HL-60/S4 treated with retinoic acid at 250 ng/mL for 4 days and 3 days (cell line): Measurements from ENCODE around the gene FADS6.
"Not testable (repeated sequence)": the region's sequence is repeated elsewhere in the genome, so short reads cannot be mapped to it uniquely, and the experiment has no call there.

Experiments
- in situ Hi-C: fragments of 300-500 bp; cut with MboI; formaldehyde crosslinking; loops from 2 replicates; pipeline ENCODE4 v1.7.0; 2022; ENCODE audit warnings: low sequenced_read_pairs

FADS6 gene

DNA sequence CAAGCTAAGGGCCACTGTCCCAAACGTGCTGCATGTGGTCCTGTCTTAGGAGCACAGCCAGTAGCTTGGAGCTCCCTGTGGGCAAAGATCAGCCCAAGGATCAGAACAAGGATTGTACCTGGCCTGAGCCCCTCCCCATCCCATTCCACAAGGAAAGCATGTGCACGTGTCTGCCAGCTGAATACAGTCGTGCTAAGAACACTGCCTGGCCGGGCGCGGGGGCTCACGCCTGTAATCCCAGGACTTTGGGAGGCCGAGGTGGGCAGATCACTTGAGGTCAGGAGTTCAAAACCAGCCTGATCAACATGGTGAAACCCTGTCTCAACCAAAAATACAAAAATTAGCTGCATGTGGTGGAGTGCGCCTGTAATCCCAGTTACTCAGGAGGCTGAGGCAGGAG, 23.4 kb downstream of the FADS6 start:
- in situ Hi-C loops = not testable (repeated sequence)

DNA sequence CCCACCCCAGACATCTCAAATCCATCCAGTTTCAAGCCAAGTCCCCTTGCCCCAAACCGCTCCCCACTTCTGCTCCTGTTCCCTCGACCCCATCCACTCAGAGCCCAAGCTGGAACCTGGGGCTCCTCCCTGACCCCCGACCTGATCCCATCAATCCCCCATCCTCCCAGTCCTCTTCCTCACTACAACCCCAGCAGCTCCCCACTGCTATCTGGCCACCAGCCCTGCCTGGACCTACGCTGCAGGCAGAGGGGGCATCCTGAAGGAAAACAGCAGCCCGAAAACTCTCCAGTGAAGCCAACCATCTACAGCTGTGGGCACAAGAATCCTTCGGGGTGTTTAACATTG, 24.6 kb downstream of the FADS6 start:
- in situ Hi-C loops = loop anchor here (10.0 kb wide), 1 partner anchor 214 kb away; no protein-coding TSS in a partner anchor

DNA sequence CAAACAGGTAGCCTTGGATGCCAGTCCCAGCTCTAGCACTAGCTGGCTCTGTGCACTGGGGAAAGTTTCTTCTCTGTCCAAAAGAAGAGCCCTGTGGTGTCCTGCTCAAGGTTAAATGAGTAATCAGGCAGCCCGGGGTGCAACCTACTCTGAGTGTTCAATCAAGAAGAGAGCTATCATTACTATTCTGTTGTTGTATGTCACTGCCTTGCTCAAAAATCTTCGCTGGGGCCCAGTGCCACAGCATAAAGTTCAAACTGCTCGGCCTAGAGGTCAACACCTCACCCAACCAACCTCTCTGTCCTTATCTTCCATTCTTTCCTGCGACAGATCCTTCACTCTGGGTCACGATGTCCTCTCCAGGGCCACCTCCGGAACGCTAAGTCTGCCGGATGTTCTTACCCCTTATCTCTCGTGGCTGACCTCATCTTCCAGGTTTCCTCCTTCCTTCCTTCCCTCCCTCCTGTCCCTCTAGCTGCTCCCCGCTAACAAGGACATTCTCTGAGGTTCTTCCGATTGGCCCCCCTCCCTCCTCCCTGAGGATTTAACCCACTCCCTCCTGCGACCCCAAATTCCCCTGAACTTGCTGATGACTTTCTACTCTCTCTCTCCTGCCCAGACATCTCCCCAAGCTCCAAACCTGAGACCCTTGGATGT, 25.1 kb downstream of the FADS6 start:
- in situ Hi-C loops = loop anchor here (10.0 kb wide), 1 partner anchor 214 kb away; no protein-coding TSS in a partner anchor

DNA sequence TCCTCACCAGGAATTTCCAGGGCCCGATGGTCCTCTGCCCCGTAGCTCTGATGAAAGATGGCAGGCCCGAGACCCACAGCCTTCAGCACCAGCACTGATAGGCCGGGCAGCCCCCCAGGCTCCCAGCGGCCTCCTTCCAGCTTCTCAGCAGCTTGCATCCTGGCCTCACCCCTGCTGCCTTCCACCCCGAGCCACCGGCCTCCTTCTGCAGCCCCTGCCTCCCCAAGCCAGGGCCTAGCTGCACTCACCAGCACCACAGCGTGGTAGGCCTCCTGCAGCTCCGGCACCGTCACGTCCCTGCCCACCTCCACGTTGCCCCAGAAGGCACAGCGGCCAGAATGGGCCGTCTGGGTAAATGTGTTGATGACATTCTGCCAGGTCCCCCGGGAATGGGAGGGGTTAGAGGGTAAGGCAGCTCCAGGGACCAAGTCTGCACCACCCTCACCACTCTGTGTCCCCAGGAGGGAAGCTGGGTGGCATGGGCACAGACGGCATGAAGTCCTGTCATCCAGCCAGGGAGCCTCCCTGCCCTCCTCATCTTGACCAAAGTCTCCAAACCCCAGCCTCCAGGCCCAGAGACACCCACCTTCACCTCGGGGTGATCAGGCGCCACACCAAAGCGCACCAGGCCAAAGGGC, 27.1 kb downstream of the FADS6 start:
- in situ Hi-C loops = loop anchor here (10.0 kb wide), 1 partner anchor 212 kb away; no protein-coding TSS in a partner anchor

DNA sequence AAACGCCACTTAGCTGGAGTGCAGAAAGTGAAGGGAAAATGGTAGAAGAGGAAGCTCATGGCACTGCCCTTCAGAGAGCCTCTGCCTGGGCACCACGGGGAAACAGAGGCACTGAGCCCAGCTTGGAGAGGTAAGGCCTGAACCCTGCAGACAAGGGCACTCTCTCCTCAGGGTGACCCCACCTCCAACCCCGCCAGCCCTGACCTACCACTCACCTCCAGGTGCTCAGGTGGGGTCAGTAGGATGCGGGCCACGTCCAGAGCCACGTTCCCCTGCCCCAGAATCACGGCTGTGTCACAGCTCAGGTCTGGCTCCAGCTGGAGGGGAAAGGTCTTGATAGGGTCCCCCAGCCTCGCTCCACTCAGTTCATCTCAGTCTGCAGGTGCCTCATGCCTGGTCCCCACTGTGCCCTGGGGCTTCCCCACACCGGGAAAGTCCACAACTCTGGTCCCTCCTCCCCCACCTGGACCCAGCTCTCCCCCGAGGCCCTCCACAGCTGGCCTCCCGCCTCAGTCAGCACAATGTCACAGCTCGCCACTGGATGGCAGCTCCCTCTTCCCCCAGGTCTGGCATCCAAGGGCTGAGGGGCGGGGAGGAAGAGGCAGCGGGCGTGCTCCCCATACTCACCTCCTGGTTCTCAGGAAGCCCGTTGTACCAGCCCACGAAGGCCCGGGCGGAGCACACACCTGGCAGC, 27.8 kb downstream of the FADS6 start:
- in situ Hi-C loops = loop anchor here (10.0 kb wide), 1 partner anchor 211 kb away; no protein-coding TSS in a partner anchor

DNA sequence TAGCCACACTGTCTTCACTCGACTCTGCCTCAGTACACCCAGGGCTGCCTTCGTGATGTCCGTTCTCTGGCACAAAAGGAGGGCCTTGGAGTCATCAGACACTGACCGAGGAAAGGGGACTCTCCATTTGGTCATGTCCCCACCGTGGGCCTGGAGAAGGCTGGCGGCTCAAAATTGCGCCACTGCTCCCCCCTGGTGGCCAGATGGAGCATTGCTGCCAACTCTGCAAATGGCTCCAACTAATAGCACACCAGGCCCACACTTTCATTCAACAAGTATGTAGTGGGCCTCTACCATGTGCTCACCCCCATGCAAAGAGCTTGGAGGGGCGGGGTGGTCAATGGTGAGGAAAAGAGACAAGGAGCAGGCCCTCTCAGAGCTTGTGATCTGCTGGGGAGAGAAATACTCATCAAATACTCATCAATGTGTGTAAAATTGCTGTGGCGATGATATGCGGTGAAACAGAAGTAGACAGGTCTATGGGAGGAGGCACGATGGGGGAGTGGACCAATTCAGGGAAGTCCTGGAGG, 28.5 kb downstream of the FADS6 start:
- in situ Hi-C loops = loop anchor here (10.0 kb wide), 1 partner anchor 210 kb away; no protein-coding TSS in a partner anchor

DNA sequence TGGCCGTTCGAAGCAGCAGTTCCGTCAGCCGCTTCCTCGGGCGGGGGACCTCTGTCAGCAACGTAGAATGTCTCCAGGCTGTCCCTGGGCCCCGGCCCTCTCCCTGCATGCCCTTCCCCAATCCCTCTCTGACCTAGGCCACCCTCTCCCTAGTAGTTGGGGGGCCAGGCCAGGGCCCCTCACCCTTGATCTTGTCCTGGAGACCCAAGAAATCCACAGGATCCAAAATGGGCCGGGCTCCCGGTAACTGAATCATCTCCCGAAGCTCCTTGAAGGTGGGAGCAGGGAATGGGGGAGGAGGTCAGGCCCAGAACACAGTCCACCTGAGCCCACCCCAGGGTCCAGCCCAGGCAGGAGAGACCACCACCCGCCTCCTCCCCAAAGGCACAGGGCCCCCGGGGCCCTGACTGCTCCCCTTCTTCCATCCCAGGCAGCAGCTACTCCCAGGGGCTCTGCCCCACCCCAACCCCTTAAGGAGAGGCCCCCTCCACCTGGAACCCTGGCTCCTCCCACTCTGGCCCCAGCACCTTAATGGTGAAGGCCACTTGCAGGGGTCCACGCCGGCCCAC, 29.1 kb downstream of the FADS6 start:
- in situ Hi-C loops = loop anchor here (10.0 kb wide), 1 partner anchor 210 kb away; no protein-coding TSS in a partner anchor

DNA sequence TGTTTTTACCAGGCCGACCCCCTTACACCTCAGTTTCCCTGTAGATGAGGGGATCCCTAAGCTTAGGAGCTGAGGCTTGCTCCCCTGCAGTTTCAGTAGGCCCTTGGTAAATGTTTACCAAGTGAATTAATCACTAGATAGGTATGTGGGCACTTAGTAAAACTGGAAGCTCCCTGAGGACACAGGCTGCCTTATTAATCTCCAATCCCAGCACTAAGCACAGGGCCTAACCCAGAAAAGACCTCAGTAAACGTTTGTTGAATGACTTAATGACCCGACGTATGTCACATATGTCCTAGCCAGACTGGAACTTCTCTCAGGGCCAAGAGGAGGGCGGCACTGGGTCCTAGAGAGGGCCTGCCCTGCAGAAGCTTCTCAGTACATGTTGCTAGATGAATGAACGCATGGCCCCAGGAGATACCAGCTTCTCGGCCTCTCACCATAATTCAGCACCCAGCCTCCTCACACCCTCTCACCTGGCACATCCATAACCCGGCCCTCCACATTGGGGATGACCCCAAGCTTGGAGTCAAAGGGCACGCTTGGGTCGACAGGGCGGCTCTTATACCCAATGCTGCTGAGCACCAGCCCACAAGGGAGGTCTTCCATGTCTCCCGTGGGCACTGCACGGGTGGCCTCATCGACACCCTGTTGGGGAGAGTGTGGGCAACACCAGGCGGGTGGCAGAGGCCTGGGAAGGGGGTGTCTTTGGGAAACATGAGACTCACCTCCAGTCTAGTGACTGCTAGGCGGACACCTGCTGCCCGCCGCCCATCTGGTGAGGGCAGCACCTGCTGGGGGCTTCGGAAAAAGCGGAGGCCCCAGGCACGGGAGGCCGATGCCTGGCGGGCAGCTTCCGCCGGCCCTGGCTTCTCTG, 29.8 kb downstream of the FADS6 start:
- in situ Hi-C loops = loop anchor here (10.0 kb wide), 1 partner anchor 209 kb away; no protein-coding TSS in a partner anchor

DNA sequence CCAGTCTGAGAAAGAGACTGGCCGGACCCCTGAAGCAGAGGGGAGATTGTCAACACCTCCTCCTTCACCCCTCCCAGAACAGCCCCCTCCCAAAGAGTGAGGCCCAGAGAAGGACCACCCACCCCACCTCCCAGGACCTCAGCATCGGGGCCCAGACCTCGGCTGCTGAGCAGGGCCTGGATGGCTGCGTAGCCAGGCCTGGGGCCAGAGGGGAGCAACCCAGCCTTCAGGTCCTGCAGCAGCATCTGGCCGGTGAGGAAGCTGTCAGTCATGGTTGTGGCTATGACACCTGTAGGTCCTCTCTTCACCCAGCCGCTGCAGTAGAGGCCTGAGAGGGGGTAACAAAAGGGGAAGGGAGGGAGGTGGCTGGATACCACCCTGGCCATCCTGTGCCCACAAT, 30.5 kb downstream of the FADS6 start:
- in situ Hi-C loops = loop anchor here (10.0 kb wide), 1 partner anchor 208 kb away; no protein-coding TSS in a partner anchor

DNA sequence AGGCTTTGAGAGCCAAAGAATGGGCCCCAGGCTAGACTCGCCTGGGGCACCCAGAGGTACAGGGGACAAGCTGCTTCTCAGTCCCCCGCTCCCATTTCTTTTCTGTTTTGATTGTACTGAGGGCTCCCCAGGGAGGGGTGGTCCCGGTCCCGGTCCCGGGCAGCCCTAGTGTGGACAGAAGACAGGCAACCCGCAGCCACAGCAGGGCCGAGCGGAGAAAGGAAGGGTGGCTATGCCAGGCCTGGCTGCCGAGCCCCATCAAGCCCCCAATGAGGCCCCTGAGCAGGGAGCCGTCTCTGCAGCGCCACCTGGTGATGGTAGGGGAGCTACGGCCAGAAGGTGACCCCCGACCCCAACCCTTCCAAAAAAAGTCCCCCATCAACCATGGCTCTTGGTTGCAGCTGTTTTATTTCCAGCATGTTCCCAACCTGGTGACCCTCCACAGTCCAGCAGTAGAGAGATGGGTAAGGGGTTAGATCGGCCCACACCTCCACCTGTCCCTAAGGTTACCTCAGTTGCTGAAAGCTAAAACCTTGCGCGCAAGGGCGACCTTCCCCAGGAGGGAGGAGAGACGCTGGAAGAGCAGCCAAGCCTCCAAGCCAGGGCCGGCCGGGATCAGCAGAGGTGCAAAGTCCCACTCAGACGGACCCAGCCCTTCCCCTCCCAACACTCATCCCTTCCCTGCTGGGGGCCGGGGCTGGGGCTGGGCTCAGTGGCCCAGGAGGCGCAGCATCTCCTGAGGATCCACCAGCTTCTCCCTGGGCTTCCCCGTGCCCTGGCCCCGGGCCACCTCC, 31.1 kb downstream of the FADS6 start:
- in situ Hi-C loops = loop anchor here (10.0 kb wide), 1 partner anchor 208 kb away; no protein-coding TSS in a partner anchor

DNA sequence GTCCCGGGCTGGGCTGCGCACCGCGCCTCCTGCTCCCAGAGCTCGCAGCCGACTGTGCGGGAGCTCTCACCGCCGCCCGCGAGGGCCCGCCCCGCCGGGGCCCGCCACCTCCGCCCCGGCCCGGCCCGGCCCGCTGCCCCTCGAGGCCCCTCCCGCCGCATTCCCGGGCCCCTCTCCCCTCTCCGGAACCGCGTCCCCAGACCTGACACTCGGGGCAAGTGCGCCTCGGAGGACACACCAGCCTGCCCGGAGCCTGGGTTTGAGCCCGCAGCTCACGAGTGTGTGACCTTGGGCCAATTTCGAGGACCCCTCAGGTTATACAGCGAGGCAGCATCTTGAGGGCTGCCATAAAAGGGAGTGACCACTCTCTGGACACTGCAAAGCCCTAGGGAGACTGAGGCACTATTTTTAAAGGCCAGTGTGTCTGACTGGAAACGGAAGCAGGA, 31.7 kb downstream of the FADS6 start:
- in situ Hi-C loops = loop anchor here (10.0 kb wide), 1 partner anchor 207 kb away; no protein-coding TSS in a partner anchor

DNA sequence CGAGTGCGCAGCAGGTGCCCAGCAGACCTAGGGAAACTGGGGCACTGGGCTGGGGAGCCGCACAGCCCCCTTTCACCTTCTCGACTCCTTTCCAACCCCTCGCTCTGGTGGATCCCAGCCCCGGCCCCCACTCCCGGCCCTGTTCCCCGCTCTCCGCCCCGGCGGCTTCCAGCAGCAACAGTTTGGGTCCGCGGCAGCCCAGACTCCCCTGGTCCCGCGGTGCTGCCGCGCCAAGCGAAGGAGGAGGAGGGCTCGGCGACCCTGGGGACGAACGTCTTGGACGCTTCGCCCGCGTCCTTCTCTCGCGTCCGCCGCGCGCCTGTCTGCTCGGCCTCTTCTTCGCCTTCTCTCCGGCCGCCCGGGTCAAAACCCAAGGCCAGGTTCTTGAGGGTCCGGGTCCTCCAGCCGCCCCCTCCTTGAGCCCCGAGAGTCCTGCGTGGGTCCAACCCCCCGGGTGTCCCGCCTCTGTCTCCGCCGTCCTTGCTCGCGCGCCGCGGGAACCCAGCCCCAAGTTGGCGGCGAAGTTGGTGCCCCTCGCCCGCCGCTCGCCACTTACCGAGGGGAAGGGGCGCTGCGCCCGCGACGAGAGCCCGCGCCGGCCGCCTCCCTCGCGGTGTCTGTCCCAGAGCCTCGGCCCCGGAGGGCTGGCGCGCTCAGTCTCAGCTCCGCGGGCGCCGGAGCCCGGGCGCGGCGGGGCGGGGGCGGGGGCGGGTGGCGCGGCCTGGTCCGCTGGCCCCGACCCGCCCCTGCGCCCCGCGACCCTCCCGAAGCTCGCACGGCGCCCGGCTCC, 32.4 kb downstream of the FADS6 start:
- in situ Hi-C loops = loop anchor here (10.0 kb wide), 1 partner anchor 206 kb away; no protein-coding TSS in a partner anchor

DNA sequence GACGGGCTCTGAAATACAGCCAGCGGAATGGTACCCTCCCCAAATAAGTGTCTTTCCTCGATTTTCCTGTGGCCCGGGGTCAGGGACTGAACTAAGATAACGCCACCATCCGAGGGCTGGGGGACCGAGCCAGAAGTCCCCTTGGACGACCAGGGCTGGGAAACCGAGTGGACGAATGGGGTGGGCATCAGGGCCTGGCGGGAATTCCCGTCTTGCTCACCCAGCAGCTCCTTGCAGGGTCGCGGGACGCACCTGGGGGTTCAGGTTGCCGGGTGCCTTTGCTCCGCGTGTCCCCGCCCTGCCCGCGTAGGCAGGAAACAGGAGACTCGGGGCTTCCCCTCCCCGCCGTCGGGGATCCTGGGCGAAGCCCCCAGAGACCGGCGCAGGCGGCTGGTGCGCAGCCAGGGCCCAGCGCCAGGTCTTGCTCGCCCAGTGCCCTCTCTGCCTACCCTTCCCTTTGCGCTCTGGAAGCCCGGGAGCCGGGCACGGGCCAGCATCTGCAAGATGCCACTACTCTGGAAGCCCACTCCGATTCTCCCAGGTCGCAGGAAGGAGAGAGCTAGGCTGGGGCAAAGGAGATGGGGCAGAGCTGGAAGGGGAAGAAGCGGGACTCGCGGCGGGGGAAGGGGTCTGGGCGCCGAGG, 33.1 kb downstream of the FADS6 start:
- in situ Hi-C loops = loop anchor here (10.0 kb wide), 1 partner anchor 206 kb away; no protein-coding TSS in a partner anchor

DNA sequence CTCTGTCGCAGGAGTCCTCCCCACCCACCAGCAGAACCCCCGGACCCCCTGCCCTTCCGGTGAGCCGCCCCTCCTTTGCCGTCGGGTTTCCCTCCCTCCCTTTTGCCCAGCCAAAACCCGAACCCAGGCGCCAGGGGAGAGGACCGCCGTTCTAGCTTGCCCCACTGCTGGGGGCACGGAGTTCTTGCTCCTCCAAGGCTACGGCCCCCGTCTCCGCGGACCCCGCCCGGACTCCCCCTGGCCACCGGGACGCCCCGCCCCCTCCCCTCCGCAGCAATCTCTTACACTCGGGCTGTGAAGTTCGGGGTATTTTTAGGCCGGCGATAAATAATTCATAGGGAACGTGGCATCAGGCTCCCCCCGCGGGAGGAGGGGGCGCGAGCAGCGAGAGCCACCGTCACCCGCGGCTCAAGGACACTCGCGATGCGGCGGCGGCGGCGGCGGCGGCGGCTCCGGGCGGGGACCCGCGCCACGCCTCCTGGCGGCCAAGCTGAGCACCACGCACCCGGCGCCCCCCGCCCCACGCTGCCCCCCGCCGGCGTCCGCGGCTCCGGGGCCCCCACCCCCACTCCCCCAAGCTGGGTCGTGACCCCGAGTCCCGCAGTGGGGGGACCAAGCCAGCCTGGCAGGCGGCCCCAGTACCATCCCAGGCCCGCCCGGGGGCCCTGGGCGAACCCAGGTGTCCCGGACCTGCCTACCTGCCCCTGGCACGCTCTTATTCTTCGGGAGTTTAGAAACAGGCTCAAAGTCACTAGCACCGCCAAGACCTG, 33.8 kb downstream of the FADS6 start, which contains the start of gene GRIN2C:
GRIN2C (minus strand) TSS at position 427 of the 770 bp plus-strand sequence. CDS start 4,793 bp downstream, outside the sequence.
- in situ Hi-C loops = loop anchor here (10.0 kb wide), 2 partner anchors 65 to 205 kb away; no protein-coding TSS in a partner anchor

DNA sequence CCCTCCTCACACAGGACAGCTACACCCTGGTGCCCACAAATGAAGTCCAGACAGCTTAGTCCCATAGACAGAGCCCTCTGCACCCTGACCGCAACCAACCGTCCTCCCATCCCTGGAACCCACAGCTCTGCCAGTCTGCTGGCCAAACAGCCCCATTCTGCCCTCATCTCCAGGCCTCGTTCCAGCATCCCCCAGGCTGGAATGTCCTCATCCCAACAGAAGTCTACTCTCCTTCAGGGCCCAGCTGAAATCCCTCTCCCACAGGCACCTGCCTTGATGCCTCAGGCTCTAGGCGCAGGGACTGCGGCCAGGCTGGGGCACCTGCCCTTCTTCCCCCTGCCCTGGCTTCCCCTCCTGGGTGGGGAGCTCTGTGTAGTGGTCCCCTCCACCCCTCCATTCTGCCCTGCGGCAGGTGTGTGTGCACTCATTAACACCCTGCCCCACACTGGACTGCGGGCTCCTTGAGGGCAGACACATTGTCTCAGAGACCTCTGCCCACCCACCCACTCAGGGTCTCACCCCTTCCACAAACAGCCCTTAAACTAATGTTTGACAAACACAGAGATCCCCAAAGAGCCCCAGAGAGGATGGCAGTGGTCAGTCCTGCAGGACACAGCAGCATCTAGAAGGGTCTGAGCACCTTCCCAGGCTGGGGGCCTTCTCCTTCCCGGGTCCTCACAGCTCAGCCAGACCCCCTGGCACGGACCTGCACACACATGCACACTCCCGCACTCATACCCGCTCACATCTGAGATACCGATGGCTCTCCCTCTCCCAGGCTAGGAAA, 34.6 kb downstream of the FADS6 start:
- in situ Hi-C loops = loop anchor here (10.0 kb wide), 1 partner anchor 64 kb away; no protein-coding TSS in a partner anchor

DNA sequence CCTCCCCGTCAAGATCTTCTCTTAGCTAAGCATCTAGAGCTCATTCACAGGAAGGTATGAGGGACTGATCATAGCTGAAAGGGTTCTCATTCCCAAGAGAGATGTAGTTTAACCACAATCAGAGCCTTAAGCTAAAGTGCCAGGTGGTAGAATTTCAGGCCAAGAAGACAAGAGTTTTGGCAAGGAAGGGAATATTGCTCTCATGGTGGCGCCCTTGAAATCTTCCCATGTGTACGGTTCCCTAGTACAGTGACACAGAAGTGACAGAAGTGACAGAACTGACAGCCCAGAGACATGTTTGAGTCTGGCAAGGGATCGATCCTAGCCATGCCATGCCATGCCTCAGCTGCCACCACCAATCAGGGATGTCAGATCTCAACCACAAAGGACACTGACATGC, 36.2 kb downstream of the FADS6 start:
- in situ Hi-C loops = loop anchor here (10.0 kb wide), 1 partner anchor 62 kb away; no protein-coding TSS in a partner anchor
